SIG-M5 treated with dmso at 0.1 percent for 504 hours (cell line): ENCODE measurements around the gene RNF144B.
"Not testable (repeated sequence)": the region's sequence is repeated elsewhere in the genome, so short reads cannot be mapped to it uniquely, and the experiment has no call there.

Source experiments
- DNase-seq: peaks from one replicate; lab custom pipeline; 2025; ENCODE audit not compliant: unreplicated experiment; lab: John Stamatoyannopoulos, UW

RNF144B gene

DNA sequence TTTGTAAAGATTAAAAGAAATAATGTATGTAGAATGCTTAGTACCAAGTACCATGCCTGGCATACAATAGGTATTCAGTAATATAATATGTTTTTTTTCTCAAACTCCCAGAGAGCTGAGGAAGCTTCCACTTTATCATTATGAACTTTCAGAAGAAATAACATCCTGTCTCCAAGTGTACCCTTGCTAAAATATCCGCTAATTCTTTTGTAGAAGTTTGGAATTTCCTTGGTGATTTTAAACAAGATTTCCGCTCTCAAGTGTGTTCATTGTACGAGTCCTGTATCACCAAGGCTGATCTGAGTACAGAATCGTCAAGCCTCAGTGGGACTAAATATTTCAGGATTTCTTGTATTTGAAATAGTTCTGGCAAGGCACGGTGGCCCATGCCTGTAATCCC, 16.1 kb upstream of the RNF144B start:
- DNase-seq, result no peak

DNA sequence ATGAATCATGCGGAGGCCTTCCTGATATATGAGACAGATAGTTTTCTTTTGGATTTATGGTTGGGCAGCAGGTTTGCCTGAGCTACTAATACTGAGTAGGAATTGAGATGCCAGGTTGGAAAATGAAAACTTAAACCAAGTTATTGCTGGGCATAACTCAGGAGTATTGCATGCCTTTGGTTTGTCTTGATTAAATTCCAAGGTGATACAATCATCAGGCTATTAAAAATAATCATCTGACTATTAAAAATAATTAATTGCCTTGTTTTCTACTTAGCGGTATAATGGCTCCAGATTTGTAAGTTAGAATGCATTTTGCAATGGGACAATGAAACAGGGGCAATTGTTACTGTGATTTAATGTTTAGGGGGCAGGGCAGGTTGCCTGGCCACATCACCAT, 15.5 kb upstream of the RNF144B start:
- no peak for DNase-seq

DNA sequence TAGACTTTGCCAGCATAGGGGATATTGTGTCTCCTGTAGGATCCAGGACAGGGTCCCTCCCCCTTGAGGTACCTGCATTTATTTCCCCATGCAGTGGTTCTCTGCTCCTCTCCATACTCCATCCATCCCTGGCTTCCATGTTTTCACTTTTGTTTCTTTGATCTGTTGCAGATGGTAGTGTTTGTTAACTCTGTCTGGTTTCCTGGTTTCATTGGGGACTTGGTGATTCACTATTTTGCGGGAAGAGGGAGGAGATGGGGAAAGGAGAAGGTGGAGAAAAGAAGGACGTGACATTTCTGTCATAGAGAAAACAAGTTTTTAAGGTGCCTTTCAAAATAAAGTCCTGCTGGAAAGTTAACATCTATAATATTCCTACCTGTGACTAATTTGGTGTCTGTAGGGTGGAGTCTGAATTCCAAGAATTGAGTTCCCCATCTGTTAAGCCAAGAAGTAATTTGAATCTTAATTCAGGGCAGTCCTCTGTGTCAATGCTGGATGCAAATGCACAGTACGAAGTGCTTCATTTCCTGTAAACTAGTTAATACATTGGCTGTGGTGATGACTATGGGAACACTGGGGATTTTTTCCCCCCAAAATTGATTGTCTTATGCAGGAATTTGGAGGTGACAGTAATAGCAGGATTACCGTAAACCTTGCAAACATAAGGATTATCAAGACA, 6.9 kb upstream of the RNF144B start:
- no peak for DNase-seq

DNA sequence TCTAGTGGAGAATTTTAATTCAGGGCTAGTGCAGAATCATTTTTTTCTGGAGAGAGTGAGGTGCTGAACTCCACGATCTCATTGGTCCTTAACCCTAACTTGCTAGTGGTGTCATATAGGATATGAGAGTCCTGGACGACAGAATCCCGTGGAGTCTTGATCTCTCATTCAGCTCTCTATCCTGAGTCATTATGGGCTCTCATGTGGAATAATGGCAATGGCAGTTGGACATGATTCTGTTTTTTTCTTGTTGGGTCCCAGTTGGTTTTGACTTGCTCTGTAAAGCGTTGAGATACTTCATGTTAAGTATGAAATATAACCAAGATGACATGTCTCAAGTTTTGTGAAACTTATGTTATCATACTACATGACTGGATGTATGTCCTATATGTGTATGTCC, 6.3 kb upstream of the RNF144B start:
- DNase-seq, result no peak

DNA sequence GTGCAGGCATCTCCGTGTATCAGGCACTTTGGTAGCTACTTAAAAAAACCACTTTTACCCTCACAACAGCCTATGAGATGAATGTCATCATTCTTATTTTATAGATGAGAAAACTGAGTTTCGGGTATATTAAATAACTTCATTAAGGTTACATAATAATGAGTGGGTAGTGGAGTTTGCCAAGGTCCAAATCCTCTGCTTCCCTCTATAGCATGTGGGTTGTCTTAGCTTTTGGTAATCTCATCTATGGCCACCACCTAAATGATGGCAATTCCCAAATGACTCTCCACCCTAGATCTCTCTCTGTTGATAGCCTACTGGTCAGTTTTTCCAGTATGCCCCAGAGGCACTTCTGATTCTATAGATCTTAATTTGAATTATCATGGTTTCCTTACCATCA, 3.7 kb upstream of the RNF144B start:
- no peak for DNase-seq

DNA sequence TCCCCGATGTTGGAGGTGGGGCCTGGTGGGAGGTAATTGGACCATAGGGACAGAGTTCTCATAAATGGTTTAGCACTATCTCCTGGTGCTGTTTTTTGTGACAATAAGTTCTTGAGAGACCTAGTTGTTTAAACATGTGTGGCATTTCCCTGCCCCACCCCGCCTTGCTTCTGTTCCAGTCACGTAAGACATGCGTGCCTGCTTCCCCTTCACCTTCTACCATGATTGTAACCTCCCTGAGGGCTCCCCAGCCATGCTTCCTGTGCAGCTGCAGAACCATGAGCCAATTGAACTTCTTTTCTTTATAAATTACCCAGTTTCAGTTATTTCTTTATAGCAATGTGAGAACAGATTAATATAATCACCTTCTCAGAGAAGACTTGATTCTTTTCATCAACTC, 2.5 kb upstream of the RNF144B start:
- no peak for DNase-seq

DNA sequence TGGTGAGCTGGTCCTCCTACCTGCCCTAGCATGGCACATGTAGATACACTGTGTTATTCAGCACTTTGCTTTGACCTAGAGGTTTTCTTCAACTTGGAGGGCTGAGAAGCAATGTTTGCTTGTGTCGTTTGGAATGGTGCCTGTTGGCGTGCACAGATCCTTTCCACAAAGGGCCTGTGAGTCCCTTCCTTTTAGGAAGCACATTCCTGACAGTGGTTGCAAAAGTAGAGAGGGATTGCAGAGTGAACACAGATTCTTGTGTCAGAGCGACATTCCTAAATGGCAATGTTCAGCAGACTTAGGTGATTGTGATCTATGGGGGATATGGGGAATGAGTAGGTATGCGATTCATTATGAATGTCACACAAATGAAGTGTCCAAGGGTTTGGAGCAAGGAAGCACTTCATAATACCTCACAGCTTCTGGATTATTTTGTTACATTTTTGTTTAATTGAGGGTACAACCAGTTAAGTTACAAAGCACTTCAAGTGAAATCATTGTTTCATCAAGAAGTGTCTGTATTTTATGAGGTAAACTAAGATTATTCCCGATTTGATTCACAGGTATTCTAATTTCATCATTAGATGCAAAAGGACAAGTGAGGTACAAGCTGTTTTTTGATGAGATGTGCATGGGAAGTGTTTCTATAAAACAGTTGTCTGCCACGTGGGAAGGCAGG, 713 bp upstream of the RNF144B start:
- no peak for DNase-seq

DNA sequence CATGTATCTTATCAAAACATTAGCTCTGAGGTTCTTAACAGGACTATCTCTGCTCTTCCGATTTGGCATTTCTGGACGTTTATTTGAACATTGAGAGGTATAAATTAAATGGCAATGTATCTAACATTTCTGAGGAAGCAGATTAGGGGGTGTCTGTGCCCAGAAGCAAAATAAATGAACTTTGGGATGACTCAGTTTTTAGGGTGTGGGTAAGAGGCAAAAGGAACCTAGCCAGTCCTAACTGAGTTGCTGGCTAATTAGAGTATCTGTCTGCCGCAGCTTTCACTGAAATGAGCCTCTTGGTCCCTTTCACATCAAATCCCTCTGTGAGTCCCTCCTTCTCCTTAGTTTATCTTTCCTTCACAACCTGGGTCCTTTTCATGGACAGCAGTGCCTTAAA, 1.1 kb downstream of the RNF144B start:
- no peak for DNase-seq

DNA sequence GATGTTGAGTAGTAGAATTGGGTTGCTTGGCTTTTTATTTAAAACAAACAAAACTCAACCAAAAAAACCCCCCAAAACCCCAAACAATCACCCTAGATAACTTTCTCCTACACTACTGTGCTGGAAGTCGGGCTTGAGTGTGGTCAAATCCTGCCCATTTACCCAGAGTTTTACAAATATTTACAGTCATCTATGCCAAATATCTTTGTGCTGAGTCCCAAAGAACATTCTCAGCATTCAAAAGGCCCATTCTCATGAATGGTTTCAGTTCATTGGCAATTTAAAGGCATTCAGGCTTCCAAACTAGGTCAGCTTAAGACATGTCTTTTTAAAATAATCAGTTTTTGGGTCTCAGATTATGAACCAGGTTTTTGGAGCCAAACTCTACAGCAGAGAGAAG, 1.8 kb downstream of the RNF144B start:
- DNase-seq, result no peak

DNA sequence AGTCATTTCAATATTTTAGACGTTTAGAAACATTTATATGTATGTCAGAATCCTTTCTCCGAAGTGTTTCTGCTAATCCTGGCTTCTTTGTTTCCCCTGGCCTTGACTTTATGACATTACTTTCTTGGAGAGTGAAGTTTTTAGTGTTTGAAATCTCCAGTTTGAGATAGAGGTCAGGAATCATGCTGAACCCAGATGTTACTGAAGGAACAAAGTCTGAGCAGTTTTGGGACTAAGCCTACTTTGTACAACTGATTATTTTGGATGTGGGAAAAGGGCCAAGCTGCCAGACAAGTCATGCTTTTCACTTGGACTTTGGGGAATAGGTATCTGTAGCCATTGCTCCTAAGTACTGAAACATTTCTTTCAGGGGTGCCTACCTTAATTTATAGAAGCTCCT, 2.3 kb downstream of the RNF144B start:
- no peak for DNase-seq

DNA sequence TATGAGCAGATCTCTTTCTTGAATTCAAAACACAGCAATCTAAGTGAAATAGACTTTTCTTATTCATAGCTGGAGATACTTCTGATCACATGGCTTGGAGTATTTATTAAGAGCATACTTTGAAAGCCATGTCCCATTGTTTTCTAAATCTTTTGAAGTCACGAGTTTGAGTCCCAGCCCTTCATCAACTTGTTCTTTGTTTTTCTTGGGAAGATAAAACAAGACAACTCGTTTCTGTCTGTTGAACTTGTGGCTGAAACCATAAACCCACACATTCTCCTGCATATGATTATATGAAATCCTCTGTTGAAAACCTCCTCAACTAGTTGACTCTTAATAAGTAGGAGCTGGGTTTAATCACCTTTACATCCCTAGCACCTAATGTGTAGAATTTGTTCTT, 3.3 kb downstream of the RNF144B start:
- DNase-seq, result no peak

DNA sequence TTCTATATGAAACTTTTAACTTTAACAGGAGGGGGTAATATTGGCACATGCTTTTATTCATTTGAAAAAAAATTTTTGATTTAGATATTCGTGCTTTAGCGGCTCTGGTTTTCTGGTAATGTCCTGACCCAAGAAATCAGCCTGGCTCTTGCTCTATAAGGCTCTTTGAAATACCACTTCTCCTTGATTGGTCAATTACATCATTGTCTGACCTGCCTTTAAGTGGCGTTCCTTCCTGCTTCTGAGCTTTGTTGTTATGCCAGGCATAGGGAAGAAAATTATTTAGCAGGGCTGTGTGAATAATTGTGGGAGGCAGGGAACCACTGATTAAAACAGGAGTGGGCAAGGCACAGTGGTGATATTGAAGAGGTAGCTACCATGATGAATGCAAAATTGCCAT, 3.9 kb downstream of the RNF144B start:
- no peak for DNase-seq

DNA sequence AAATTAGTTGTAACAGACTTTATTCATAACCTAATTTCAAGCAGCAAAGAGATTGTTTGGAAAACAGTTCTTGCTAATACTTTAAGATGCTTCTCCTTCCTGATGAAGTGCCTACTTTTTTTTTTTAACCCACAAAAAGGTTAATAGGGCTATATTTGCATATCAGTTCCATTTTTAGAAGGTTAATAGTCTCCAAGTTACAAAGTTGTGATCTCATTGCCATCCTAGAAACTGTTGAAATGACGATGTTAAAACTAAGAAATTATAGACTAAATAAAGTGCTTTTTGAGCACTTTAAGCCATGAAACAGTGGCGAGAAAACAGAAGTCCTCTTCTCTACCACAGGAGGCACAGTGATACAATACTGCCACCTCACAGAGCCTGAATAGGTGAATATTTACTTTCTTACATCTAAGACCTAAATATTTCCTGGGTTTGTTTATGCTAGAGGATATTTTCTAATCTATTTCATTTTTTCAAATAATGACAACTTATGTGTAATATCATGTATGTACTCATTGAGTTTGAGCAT, 5.3 kb downstream of the RNF144B start:
- no peak for DNase-seq

DNA sequence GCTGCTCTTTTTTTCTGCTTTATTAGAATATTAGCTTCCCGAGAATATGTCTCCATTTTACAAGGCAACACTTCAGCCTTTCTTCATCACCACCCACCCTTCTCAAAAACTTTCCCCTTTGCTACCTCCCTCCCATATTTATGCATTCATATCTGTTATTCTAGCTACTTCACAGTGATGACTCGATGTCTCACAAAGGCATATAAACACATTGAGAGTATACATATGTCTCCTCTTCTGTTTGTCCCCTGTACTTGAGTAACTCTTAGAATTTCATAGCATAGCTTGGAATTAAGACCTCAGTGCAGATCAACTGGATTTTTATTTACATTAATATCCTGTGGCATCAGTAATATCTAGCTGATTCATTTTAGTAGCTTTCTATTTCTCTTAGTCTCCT, 6.5 kb downstream of the RNF144B start:
- no peak for DNase-seq

DNA sequence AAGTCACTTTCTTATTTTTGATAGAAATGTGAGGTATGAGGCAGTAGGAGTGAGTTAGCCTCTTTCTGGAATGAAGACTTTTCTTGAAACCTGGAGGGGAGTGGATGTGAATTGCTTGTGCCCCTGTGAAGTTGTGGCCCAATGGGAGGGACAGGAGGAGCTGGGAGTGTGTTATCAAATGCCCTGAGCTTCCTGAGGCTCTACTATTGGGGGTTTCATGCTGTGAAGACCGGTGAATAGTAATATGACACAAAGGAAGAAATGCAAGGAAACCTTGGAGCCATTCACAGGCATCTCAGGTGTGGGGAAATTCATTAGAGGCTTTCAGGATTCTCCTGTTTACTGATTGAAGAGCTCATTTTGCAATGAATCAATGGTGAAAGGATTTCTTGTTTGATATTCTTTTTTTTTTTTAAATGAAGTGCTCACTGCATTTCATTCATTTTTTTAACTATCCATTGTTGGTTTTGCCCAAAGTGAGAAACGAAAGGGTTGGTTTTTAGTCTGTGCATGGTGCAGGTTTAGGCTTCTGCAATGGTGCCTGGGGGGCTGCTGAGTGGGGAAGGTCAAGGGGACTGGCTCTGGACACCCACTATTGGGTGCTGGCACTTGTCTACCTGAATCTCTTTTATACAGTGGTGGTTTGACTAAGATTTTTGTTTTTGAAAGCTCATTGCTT, 8.2 kb downstream of the RNF144B start:
- DNase-seq, result no peak

DNA sequence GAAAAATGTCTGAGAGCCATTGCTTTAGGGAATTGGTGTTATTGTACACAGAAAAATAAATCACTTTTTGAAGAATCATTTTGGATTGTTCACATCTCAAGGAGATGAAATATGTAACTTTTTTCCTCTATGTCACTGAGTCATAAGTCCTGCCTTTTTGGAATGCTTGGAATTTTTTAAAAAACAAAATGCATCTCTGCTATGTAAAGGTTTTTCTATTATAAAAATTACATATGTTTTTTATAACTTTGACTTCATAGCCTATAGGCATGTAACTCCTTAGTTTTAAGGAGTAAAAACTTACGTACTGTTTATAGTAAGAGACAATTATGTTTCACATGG, 8.7 kb downstream of the RNF144B start:
- no peak for DNase-seq

DNA sequence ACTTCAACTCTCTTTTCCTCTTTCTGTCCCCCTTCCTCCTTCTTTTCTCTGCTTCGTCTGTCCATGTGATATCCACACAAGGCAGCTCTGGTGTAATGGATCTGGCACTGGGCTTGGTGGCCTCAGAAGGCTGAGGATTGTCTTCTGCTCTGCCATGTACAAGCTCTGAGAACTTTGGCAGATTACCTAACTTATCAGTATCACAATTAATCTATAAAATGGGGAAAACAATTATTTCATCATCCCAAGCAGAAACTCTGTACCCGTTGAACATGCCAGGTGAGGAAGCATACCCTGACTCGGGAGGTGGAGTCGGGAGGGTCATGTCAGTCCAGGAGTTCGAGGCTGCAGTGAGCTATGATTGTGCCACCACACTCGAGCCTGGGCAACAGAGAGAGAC, 10.6 kb downstream of the RNF144B start:
- DNase-seq, result no peak

DNA sequence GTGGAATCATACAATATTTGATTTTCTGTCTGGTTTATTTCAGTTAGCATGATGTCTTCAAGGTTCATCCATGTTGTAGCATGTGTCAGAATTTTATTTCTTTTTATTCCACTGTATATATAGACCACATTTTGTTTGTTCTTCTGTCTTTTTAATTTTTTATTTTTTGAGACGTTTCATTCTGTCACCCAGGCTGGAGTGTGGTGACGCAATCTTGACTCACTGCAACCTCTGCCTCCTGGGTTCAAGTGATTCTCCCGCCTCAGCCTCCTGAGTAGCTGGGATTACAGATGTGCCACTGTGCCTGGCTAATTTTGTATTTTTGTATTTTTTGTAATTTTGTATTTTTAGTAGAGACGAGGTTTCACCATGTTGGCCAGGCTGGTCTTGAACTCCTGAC, 11.1 kb downstream of the RNF144B start:
- not testable (repeated sequence) for DNase-seq

DNA sequence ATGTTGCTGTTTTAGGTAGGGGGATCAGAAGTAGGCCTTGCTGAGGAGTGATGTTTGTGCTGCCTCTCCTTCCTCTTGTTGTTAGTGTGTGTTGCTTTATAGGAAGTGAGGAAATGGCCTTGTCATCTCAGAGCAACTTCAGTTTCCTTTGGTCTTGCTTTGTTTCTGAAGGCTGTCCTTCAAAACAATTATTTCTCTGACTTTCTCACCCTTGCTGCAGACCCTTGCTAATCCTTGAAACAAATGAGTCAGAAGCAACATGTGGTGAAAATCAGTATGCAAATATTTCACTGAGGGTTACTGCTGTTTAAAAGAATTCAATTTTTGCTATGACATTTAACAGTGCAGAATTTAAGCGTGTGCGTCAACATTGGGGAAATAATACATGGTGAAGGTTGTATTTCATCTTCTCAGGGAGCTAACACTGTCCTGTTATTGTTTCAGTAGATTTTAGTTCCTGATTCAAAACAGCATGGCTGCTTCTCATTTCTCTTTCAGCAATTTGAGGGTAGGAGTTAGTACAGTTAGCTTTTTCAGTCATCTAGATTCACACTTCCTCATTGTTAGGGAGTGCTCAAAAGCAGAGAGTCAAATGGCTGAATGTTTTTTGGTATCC, 13.8 kb downstream of the RNF144B start:
- peak; percentile 63 for DNase-seq

DNA sequence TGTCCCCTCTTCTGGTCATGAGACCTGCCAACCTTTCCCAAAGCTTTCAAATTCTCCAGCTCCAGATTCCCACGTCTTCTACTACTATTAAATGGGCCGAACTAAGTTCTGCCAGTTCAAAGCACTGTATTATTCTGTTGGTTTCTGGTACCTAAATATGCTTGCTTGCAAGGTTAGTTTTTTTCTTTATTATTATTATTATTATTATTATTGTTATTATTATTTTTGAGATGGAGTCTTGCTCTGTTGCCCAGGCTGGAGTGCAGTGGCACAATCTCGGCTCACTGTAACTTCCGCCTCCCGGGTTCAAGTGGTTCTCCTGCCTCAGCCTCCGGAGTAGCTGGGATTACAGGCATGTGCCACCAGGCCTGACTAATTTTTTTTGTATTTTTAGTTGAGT, 17.8 kb downstream of the RNF144B start:
- DNase-seq, result not testable (repeated sequence)

DNA sequence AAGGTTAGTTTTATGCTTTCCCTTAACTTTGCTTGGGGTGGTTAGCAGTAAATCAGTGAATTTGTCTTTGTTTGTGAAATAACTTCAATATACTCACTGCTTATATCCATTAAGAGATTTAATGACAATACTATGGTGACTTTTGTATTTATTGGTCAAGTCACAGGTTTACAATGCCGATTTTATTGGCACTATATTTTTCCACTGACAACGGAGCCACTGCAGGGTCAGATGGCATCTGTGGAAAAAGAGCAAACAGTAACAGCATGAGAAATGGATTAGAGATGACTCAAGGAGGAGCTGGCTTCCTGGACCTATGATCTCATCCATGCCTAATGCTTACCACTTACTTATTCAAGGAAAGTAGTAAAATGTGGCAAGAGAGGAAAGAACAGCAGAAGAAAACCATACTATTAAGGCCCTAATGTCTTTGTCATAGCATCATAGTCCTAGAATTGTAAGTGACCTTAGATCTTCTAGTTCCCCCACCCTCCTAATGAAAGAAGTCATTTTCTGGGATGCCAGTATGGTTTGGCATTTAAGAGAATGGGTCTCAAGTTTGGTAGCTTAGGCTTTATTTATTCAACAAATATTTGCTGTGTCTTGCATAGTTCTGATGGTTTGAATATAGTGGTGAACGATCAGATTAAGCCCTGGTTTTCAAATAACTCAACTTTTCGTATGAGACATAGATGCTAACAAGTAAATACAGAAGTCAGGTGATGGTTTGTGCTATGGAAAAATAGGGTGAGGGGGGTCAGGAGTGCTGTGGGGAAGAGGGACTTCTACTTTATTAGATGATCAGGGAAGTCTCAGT, 18.5 kb downstream of the RNF144B start:
- no peak for DNase-seq
